T-cell (primary cell): ENCODE measurements around the gene METAP1. TPM values are rescaled to one million over a fixed set of nuclear protein-coding genes. Genes with fewer than 3 reads are reported as not detected.
"Not testable (repeated sequence)": the region's sequence is repeated elsewhere in the genome, so short reads cannot be mapped to it uniquely, and the experiment has no call there.

Source experiments
- ATAC-seq, 4 experiments: fragments of 200-7000 bp in 3 of 4; fragments of 150-1000 bp in 1 of 4; cut with Tn5 transposase; replicated peaks in 1 of 4; 1 replicate in 3 of 4; 2 replicates in 1 of 4; pipeline ENCODE4 v1.10.0; 2021; ENCODE audit warnings: moderate library complexity in 3 of 4, mild to moderate bottlenecking in 2 of 4, moderate number of reproducible peaks in 1 of 4
- CTCF ChIA-PET, 2 donors: fragments of 300-600 bp; sonication (Branson Sonifier 250); formaldehyde crosslinking; loops; one replicate each; lab custom pipeline; 2022; ENCODE audit warnings: antibody characterized with exemption in 2 of 2; lab: Charles Lee
- POLR2A ChIA-PET, 2 donors: fragments of 300-600 bp; sonication (Branson Sonifier 250); formaldehyde crosslinking; loops; one replicate each; lab custom pipeline; 2022; ENCODE audit warnings: antibody characterized with exemption in 2 of 2; lab: Charles Lee
- DNase-seq, 35 experiments: peaks; one replicate each; pipeline versions ENCODE4 v3.0.0 to v3.0.0-alpha.2; 2013 to 2023
- H3K27ac ChIP-seq: one replicate; pipeline ENCODE4 v1.5.1; 2013; ENCODE audit warnings: low read length
- H3K27me3 ChIP-seq, 2 experiments: replicated peaks in 1 of 2; 1 replicate in 1 of 2; 2 replicates in 1 of 2; pipeline versions ENCODE4 v1.6.1 to v1.7.0; 2013; ENCODE audit warnings: low read length in 1 of 2, mixed read lengths in 1 of 2; ENCODE audit not compliant: control insufficient read depth in 2 of 2, insufficient read depth in 2 of 2; ENCODE audit errors: extremely low read depth in 1 of 2
- H3K36me3 ChIP-seq, 2 donors: 1 replicate in 1 of 2; 2 replicates in 1 of 2; pipeline versions ENCODE4 v1.6.1 to v1.7.0; 2013; ENCODE audit warnings: low read length in 1 of 2; ENCODE audit not compliant: control insufficient read depth in 2 of 2, insufficient read depth in 1 of 2; ENCODE audit errors: extremely low read depth in 1 of 2
- H3K4me1 ChIP-seq, 2 experiments: 1 replicate in 1 of 2; 2 replicates in 1 of 2; pipeline versions ENCODE4 v1.6.1 to v1.7.0; 2013; ENCODE audit warnings: low read length in 2 of 2, mixed read lengths in 1 of 2; ENCODE audit not compliant: insufficient read depth in 2 of 2, control insufficient read depth in 1 of 2; ENCODE audit errors: extremely low read depth in 1 of 2
- H3K4me3 ChIP-seq, 2 donors: 1 replicate in 1 of 2; 2 replicates in 1 of 2; pipeline versions ENCODE4 v1.5.1 to v1.7.0; 2013; ENCODE audit warnings: mild to moderate bottlenecking in 2 of 2, low read length in 1 of 2, moderate library complexity in 1 of 2; ENCODE audit not compliant: control insufficient read depth in 1 of 2; ENCODE audit errors: extremely low read depth in 1 of 2
- H3K9me3 ChIP-seq: 2 replicates; pipeline ENCODE4 v1.7.0; 2013
- H3K27ac Mint-ChIP-seq, 2 donors: one replicate each; pipeline ENCODE4 v1.8.0; 2020 to 2021; ENCODE audit warnings: mild to moderate bottlenecking in 2 of 2, mixed read lengths in 2 of 2
- H3K27me3 Mint-ChIP-seq, 2 donors: one replicate each; pipeline ENCODE4 v1.8.0; 2021 to 2022; ENCODE audit warnings: mixed read lengths in 2 of 2
- H3K36me3 Mint-ChIP-seq: one replicate; pipeline ENCODE4 v1.8.0; 2021; ENCODE audit warnings: mixed read lengths
- H3K4me1 Mint-ChIP-seq, 3 donors: one replicate each; pipeline ENCODE4 v1.8.0; 2020 to 2022; ENCODE audit warnings: mixed read lengths in 3 of 3, mild to moderate bottlenecking in 1 of 3
- H3K4me3 Mint-ChIP-seq, 3 donors: one replicate each; pipeline ENCODE4 v1.8.0; 2020 to 2022; ENCODE audit warnings: mild to moderate bottlenecking in 3 of 3, mixed read lengths in 3 of 3, moderate library complexity in 3 of 3
- H3K9me3 Mint-ChIP-seq, 3 donors: one replicate each; pipeline ENCODE4 v1.8.0; 2020 to 2022; ENCODE audit warnings: mixed read lengths in 3 of 3
- WGBS: methylation state at CpG from one replicate; pipeline ENCODE4 v1.1.5; 2013; ENCODE audit warnings: missing lambda C conversion rate; ENCODE audit not compliant: insufficient coverage; 5-methylcytosine and 5-hydroxymethylcytosine counted together
- total RNA-seq, 35 experiments: library from RNA in 6 of 35; stranded (reverse) in 6 of 35; fragments of 120-200 nt in 1 of 35; gene quantifications; one replicate each; pipeline versions ENCODE4 v1.2.1 to v1.2.4 and lab custom pipeline; 2013 to 2026

Gene METAP1
- total RNA-seq, 5 donors from 2014 or later (not counting 1 experiment from before 2014, with no cell fraction given) = 32.9 to 39.8 (median 39.2) TPM

- Mint-ChIP-seq H3K27me3 (no peaks in the 10 kb centered on the region), H3K9me3 (peaks cover 11 to 18% (median 13%) of the 10 kb centered on the region in 3 donors), H3K4me1 (peaks cover 63 to 69% (median 67%) of the 10 kb centered on the region in 3 donors), H3K36me3 (peaks cover 40% of the 10 kb centered on the region), H3K27ac (no peak overlapping the region), H3K4me3 (no peak overlapping the region)
- H3K9me3 ChIP-seq = peaks cover 8% of the 10 kb centered on the region
- no peak for ATAC-seq
- POLR2A ChIA-PET = no interaction called here
- H3K27me3 ChIP-seq = no peaks in the 10 kb centered on the region
- H3K4me3 ChIP-seq = no peak overlapping the region
- 99% methylated on average over 8 of the region's 9 CpGs for WGBS
- peak in 1 of 35 experiments; percentile 4 for DNase-seq
- no peaks in the 10 kb centered on the region for H3K4me1 ChIP-seq
- H3K27ac ChIP-seq = no peak overlapping the region
- H3K36me3 ChIP-seq = peaks cover 0 to 3% of the 10 kb centered on the region in 2 donors
- CTCF ChIA-PET = no interaction called here
Observed at GRCh38 chr4:99022566-99022965, 27.0 kb downstream of the METAP1 start.

- H3K4me1 ChIP-seq, H3K27me3 Mint-ChIP-seq, DNase-seq, H3K4me3 ChIP-seq, H3K4me3 Mint-ChIP-seq, H3K36me3 ChIP-seq, H3K27me3 ChIP-seq, H3K9me3 ChIP-seq, H3K27ac ChIP-seq, ATAC-seq: not testable (repeated sequence)
- ChIA-PET POLR2A (interaction anchor here in 1 of 2 donors (0.7 kb wide), 1 partner anchor 9 kb away, joined by 4 read pairs; no protein-coding TSS in a partner anchor), CTCF (interaction anchor here in 1 of 2 donors (0.6 kb wide), 1 partner anchor 859 kb away, joined by 3 read pairs; no protein-coding TSS in a partner anchor)
- Mint-ChIP-seq H3K4me1 (peaks cover 68 to 74% (median 69%) of the 10 kb centered on the region in 3 donors), H3K27ac (peak overlapping the region in 1 of 2 donors; percentile 0), H3K9me3 (peaks cover 11 to 18% (median 13%) of the 10 kb centered on the region in 3 donors), H3K36me3 (peaks cover 32% of the 10 kb centered on the region)
- WGBS = 97% methylated on average over 3 of the region's 10 CpGs
Observed at GRCh38 chr4:99023800-99024251, 28.3 kb downstream of the METAP1 start.

GRCh38 chr4:99024481-99025275, 29.2 kb downstream of the METAP1 start:
- ATAC-seq (peak in 1 of 4 experiments; percentile 31), DNase-seq (peak in 1 of 35 experiments; percentile 9)
- Mint-ChIP-seq H3K36me3 (peaks cover 27% of the 10 kb centered on the region), H3K4me3 (no peak overlapping the region), H3K27me3 (no peaks in the 10 kb centered on the region), H3K27ac (peak overlapping the region in 1 of 2 donors; percentile 41), H3K9me3 (peaks cover 11 to 14% (median 13%) of the 10 kb centered on the region in 3 donors), H3K4me1 (peaks cover 74 to 81% (median 77%) of the 10 kb centered on the region in 3 donors)
- Histone ChIP-seq H3K9me3 (peaks cover 5% of the 10 kb centered on the region), H3K4me3 (no peak overlapping the region), H3K27ac (no peak overlapping the region), H3K36me3 (peaks cover 0 to 3% of the 10 kb centered on the region in 2 donors), H3K4me1 (peaks cover 0 to 4% of the 10 kb centered on the region in 2 experiments), H3K27me3 (no peaks in the 10 kb centered on the region)
- POLR2A ChIA-PET = interaction anchor here (0.6 to 0.7 kb wide), 2 partner anchors 8 to 9 kb away, joined by 3 to 4 read pairs; no protein-coding TSS in a partner anchor
- WGBS = 81% methylated on average over 6 of the region's 7 CpGs
- CTCF ChIA-PET = interaction anchor here in 1 of 2 donors (0.6 to 4.2 kb wide), 4 partner anchors 10 to 860 kb away, joined by 3 to 26 read pairs (median 4); partner anchors contain the start of gene METAP1

DNA sequence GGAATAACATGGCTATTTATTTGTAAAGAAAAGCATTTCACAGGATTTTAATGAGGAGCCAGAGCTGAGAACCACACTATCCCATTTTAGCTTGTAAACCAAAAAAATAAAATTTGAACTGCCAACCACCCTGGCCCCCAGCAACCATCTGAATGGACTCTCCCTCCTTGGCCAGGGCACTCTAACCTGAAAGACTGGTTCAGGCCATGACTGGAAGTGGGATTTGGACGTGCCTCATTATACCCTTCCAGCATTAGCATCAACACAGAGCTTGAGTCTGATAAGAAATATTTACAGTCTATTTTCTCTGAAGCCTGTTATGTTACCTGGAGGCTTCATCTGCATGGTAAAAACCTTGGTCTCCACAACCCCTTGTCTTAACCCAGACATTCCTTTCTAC, 30.0 kb downstream of the METAP1 start:
- POLR2A ChIA-PET = no interaction called here
- WGBS = no CpG with 5 or more reads among the region's 1 CpG
- ATAC-seq (no peak), DNase-seq (no peak)
- Mint-ChIP-seq H3K36me3 (peaks cover 24% of the 10 kb centered on the region), H3K4me1 (peaks cover 82 to 89% (median 85%) of the 10 kb centered on the region in 3 donors), H3K9me3 (peaks cover 11 to 13% (median 11%) of the 10 kb centered on the region in 3 donors), H3K27ac (peak overlapping the region in 1 of 2 donors; percentile 50), H3K27me3 (no peaks in the 10 kb centered on the region), H3K4me3 (no peak overlapping the region)
- H3K9me3 ChIP-seq = peaks cover 3% of the 10 kb centered on the region
- peaks cover 0 to 3% of the 10 kb centered on the region in 2 donors for H3K36me3 ChIP-seq
- H3K4me3 ChIP-seq = no peak overlapping the region
- no peaks in the 10 kb centered on the region for H3K27me3 ChIP-seq
- peaks cover 0 to 4% of the 10 kb centered on the region in 2 experiments for H3K4me1 ChIP-seq
- no peak overlapping the region for H3K27ac ChIP-seq
- CTCF ChIA-PET = interaction anchor here in 1 of 2 donors (0.8 to 4.2 kb wide), 3 partner anchors 10 to 31 kb away, joined by 3 to 26 read pairs (median 6); partner anchors contain the start of gene METAP1

GRCh38 chr4:99027304-99027703, 31.8 kb downstream of the METAP1 start:
- Histone ChIP-seq H3K9me3 (no peaks in the 10 kb centered on the region), H3K27ac (no peak overlapping the region), H3K4me3 (no peak overlapping the region), H3K27me3 (no peaks in the 10 kb centered on the region), H3K36me3 (no peaks in the 10 kb centered on the region), H3K4me1 (peaks cover 0 to 4% of the 10 kb centered on the region in 2 experiments)
- ATAC-seq = no peak
- no CpG with 5 or more reads among the region's 2 CpGs for WGBS
- H3K27me3 Mint-ChIP-seq = no peaks in the 10 kb centered on the region
- no peak for DNase-seq
- peak overlapping the region in 1 of 2 donors; percentile 4 for H3K27ac Mint-ChIP-seq
- POLR2A ChIA-PET = interaction anchor here (0.6 kb wide), 2 partner anchors 76 to 123 kb away, joined by 3 to 6 read pairs; no protein-coding TSS in a partner anchor
- H3K4me3 Mint-ChIP-seq = no peak overlapping the region
- peaks cover 78 to 86% (median 82%) of the 10 kb centered on the region in 3 donors for H3K4me1 Mint-ChIP-seq
- no peaks in the 10 kb centered on the region for H3K9me3 Mint-ChIP-seq
- CTCF ChIA-PET = interaction anchor here in 1 of 2 donors (1.2 to 4.2 kb wide), 2 partner anchors 21 to 32 kb away, joined by 5 to 26 read pairs; partner anchors contain the start of gene METAP1
- H3K36me3 Mint-ChIP-seq = peaks cover 17% of the 10 kb centered on the region

- no peaks in the 10 kb centered on the region for H3K27me3 Mint-ChIP-seq
- peaks cover 73 to 88% (median 79%) of the 10 kb centered on the region in 3 donors for H3K4me1 Mint-ChIP-seq
- ATAC-seq = no peak
Observed at GRCh38 chr4:99028187-99028586, 32.7 kb downstream of the METAP1 start.

More at GRCh38 chr4:99028187-99028586, 32.7 kb downstream of the METAP1 start:
- no peak for DNase-seq
- ChIA-PET POLR2A (interaction anchor here in 1 of 2 donors (0.6 kb wide), 1 partner anchor 33 kb away, joined by 4 read pairs; no protein-coding TSS in a partner anchor), CTCF (interaction anchor here in 1 of 2 donors (1.8 to 4.2 kb wide), 2 partner anchors 33 kb away, joined by 11 to 26 read pairs; partner anchors contain the start of gene METAP1)
- H3K36me3 Mint-ChIP-seq = peaks cover 20% of the 10 kb centered on the region
- no peaks in the 10 kb centered on the region for H3K9me3 ChIP-seq
- H3K27me3 ChIP-seq = no peaks in the 10 kb centered on the region
- no peak overlapping the region for H3K4me3 ChIP-seq
- H3K27ac Mint-ChIP-seq = no peak overlapping the region
- no peaks in the 10 kb centered on the region for H3K9me3 Mint-ChIP-seq
- no peak overlapping the region for H3K27ac ChIP-seq
- H3K36me3 ChIP-seq = no peaks in the 10 kb centered on the region
- no peak overlapping the region for H3K4me3 Mint-ChIP-seq
- peaks cover 0 to 4% of the 10 kb centered on the region in 2 experiments for H3K4me1 ChIP-seq
